GM21619 (cell line): ENCODE results near the gene TMEM59L.
"Not testable (repeated sequence)": the region's sequence is repeated elsewhere in the genome, so short reads cannot be mapped to it uniquely, and the experiment has no call there.

ENCODE experiments used
- ATAC-seq: cut with Tn5 transposase; IDR thresholded peaks from one replicate; pipeline ENCODE4 v1.9.1; 2021; ENCODE audit not compliant: unreplicated experiment

The TMEM59L gene

DNA sequence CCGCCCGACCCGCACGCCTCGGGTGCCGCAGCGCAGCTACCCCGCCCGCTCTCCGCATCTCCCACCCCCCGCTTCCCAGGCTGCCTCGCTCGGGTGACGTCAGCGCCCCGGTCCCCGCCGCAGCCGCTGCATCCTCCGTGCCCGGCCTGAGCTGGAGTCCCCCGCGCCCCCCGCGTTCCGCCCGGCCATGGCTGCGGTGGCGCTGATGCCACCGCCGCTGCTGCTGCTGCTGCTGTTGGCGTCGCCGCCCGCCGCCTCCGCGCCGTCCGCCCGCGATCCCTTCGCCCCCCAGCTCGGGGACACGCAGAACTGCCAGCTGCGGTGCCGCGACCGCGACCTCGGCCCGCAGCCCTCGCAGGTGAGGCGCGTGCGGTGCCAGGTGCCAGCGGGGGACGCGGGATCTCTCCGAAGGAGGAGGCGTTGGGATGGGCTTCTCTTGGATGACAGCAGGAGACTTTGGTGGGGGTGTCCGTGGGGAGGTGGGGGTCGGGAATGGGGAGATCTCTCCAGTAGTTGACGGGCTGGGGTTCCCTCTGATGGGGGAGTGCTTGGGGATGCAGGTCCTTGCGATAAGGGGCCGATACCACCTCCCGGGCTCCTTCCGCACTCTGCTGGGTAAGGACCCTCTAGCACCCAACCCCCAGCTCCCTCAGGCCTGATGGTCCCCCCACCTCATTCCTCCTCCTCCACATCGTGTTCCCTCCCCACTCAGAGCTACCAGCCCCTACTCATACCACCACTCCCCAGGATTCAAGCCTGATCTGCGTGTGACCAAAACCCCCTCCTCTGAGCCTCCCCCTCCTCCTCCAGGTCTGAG is at the start of gene TMEM59L:
TMEM59L (plus strand) TSS at position 99 of the 817 bp plus-strand sequence; CDS start at position 188, 89 bp downstream.
- ATAC-seq: no peak

DNA sequence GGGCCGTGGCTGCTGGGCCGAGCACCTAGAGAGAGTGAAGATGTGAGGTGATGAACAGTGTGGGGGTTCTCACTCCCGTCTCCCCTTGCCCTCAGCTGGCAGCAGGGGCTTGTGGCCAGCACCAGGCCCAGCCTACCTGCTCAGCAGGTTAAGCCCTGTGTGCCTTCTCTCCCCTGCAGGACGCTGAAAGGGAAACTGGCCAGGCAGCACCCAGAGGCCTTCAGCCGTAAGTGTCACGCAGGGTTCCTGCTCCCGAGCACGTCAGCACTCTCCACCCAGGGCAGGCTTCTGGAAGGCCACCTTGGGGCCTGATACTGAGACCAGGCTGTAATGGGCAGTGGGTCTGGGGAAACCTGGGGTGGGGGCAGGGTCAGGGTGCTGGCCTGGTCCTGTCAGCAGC is 45.7 kb upstream of the TMEM59L start:
- no peak for ATAC-seq

- ATAC-seq: no peak
Observed at GRCh38 chr19:18568367-18568766, 44.3 kb upstream of the TMEM59L start.

DNA sequence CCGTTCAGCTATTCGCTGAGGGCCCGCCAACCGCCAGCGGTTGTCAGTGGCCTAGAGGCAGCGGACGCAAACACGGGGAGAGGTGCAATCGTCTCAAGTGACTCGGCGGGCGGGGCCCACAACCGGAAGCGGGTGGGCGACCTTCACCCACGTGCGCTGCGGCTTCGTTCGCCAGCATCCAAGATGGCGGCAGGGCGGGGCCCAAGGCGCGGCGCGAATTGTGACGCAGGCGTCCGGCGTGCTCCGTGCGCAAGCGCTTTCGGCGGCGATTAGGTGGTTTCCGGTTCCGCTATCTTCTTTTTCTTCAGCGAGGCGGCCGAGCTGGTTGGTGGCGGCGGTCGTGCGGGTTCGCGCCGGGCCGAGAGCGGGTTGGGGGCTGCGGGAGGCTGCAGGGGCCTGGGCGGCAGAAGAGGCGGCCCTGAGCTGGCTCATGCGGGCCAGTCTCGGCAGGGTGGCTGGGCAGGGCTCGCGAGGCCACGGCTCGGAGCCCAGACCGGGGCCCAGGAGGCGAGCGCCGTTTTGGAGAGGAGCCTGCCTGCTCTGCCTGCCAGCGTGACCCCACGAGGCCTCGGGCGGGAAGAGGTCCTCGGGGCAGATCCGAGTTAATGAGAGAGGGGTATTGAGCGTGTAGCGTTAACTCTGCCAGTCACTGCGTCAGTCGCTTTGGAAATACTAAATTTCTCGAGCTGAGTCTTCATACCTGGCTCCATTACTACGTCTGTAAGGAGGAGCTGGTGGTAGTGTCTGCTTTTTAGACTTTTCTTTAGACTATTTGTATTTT is 40.9 kb upstream of the TMEM59L start, which contains the start of gene UBA52:
UBA52 (plus strand) TSS at position 294 of the 781 bp plus-strand sequence. CDS start 1,444 bp downstream, outside the sequence.
- ATAC-seq: peak; percentile 85

- no peak for ATAC-seq
Observed at GRCh38 chr19:18574691-18575291, 37.9 kb upstream of the TMEM59L start.

DNA sequence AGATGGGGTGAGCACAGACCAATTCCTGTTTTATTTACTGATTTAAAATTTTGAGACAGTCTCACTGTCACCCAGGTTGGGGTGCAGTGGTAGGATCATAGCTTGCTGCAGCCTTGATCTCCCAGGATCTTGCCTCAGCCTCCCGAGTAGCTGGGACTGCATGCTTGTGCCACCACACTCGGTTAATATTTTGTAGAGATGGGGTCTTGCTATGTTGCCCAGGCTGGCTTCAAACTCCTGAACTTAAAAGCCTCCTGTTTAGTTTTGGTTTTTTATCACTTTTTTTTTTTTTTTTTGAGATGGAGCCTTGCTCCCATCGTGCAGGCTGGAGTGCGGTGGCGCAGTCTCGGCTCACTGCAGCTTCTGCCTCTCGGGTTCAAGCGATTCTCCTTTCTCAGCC is 36.3 kb upstream of the TMEM59L start:
- no peak for ATAC-seq

DNA sequence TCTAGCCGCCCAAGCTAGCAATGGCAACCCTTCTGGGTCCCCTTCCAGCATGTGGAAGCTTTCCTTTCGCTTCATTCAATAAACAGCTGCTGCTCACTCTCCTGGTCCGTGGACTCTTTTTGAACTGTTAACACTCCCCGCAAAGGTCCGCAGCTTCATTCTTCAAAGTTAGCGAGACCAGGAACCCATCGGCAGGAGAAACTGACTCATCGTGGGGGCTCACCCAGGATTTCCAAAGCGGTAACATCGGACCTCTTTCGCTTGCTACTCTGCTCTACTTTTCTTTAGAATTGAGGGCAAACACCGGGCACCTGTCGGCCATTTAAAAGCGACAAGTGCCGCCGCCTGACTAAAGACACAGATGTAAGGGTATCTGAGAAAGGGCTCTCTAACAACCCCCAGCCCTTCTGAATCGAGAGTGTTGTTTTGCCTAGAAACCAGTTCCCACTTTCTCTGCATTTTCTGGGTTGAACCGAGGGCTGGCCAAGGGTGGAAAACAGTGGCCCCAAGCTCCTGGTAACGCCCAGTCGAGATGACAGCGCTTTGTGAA is 35.2 kb upstream of the TMEM59L start:
- ATAC-seq: no peak

- ATAC-seq: no peak
Observed at GRCh38 chr19:18580311-18580710, 32.4 kb upstream of the TMEM59L start.

- ATAC-seq: no peak
Observed at GRCh38 chr19:18586306-18586705, 26.4 kb upstream of the TMEM59L start.

DNA sequence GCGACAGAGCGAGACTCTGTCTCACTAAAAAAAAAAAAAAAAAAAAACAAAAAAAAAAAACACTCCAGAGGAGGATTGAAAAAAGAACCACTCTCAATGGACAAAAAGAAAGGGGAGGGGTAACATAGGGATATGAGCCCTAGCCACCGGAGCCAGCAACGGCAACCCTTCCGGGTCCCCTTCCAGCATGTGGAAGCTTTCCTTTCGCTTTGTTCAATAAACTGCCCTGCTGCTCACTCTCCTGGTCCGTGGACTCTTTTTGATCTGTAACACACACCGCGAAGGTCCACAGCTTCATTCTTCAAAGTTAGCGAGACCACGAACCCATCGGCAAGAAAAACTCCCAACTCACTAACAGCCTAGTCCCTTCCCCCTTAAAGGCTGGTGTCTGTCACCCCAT is 25.1 kb upstream of the TMEM59L start:
- ATAC-seq: no peak

DNA sequence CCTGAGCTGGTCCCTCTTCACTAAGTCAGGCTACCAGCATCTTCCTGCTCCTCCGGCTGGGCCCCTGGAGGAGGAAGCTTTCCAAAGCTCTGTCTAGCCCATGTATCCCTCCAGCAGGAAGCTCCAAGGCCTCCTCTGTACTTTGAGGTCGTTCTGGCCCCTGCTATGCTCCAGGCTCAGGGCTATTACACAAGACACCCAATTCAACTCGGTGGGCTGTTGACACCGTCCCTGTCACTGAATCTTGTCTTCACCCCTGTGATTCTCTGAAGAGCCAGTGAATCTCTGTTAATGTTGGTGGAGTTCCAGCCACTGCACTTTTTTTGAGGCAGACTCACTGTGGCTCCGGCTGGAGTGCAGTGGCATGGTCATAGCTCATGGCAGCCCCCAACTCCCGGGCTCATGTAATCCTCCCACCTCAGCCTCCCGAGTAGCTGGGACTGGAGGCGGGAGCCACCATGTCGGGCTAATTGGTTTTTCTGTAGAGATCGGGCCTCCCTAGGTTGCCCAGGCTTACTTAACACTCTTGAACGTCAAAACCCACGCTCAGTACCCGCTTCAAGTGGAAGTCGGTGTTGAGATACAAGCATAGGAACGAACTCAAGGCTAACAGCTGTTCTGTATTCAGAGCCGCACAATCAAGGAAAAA is 24.6 kb upstream of the TMEM59L start:
- no peak for ATAC-seq

DNA sequence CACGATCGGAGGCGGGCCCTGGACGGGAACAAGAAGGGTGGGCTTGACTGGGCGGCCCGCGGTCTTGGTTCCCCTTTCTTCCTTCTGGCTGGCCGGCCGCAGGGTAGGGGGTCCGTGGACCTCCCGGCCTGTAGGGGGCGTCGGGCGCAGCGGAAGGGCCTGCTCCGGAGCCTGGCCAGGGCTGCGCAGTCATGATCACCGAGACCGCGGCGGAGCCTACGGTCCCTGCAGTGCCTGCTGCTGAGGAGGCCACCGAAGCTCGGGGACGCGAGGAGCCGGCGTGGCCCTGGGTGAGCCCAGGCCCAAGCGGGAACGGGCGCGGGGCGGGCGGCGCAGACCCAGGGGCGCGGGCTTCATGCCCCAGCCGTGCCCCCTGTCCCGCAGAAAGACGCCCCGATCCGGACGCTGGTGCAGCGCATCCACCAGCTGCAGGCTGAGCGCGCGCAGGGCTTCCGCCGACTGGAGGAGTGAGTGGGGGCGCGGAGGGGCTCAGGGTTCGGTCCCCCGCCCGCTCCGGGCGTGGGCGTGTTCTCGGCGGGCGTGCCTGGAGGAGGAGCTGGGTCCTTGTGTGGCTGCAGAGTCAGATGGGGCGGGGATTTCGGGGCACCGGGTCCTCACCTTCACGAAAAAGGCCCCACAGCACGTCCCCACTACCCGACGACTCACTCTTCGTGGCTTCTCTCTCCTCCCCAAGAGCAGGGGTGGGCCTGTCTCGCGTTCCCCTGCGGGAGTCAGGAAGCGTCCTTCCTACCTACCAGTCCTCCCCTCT is 23.9 kb upstream of the TMEM59L start, which contains the start of gene REX1BD:
REX1BD (plus strand) TSS at position 188 of the 769 bp plus-strand sequence; CDS start at position 192, 4 bp downstream.
- peak; percentile 64 for ATAC-seq

DNA sequence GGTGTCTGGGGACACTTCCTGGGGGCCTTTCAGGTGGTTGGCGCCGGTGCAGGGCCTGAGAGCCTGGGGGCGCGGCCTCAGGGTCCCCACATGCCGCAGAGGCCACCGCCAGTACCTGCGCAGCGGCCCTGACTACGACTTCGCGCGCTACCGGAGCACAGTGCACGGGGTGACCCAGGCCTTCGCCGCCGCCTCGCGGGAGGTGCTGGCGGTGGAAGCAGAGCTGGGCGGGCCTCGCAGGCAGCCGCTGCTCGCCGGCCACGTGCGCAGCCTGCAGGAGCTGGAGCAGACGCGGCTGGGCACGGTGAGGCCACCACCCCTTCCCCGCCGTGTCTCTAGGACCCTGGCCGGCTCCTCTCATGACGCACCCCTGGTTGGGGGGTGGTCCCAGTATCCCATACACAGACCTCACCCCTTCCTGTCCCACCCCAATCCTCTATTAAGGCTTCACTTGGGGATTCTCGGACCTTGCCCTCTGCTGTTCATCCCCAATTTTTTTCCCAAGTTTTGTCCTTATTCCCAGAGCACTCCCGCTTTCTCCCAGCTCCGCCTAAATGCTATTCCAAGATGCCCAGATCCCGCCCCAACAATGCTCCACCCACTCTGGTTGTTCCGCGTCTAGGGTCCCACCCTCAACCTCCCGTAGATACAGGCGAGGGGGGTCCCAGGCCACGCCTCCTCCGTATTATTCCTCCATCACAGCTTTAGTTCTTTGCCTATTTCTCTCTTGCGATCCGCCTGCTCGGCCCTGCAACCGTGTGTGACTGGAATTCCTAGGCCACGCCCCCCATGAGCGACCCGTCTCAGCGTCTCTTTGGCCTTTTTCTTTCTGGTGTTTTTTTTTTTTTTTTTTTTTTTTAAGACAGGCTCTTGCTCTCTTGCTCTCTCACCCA is 23.0 kb upstream of the TMEM59L start:
- ATAC-seq: peak; percentile 20

DNA sequence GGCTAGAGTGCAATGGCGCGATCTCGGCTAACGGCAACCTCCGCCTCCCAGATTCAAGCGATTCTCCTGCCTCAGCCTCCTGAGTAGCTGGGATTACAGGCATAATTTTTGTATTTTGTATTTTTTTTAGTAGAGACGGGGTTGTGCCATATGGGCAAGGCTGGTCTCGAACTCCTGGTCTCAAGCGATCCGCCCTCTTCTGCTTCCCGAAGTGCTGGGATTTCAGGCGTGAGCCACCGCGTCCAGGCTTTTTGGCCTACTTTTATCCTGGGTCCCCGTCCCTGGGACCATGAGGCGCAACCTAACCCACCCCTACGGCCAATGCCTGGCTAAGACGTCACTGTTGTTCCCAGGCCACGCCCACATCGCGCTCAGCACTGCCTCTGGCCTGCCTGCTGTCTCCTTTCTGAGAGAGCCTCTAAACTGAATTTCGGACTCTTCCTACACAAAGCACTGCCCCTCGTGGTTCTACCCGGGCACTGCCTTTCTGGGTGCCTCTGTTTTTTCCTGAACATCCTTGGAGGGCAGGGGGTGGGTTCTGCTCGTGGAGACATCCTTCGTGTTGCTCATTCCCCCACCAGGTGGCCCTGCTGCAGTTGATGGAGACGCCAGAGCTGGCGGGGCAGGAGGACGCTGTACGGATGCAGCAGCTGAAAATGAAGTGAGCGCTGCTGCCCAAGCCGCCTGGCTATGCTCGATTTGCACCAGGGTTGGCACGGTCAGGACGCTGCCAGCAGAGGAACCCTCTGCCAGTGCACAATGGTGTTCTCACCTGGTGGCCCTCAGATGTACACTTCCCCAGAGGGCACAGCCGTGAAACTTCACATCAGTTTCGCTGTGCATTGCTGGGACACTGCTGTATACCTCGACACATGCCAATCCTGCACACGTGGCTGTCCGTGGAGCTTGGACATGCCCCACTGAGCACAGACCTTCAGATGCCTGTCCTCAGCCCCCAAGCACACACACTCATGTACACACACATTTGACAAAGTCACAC is 22.1 kb upstream of the TMEM59L start:
- ATAC-seq: no peak

- no peak for ATAC-seq
Observed at GRCh38 chr19:18591735-18592385, 20.8 kb upstream of the TMEM59L start.

DNA sequence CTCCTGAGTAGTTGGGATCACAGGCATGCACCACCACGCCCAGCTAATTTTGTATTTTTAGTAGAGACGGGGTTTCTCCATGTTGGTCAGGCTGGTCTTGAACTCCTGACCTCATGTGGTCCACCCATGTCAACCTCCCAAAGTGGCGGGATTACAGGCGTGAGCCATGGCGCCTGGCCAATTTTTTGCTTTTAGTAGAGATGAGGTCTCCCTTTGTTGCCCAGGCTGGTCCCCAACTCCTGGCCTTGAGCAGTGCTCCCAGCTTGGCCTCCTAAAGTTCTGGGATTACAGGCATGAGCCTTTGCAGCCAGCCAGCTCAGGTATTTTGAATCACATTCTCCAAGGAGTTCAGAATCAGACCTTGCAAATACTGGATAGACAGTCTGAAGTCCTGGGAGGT is 19.9 kb upstream of the TMEM59L start:
- not testable (repeated sequence) for ATAC-seq
